Pancreas (tissue), 10 donors: ENCODE measurements around the gene SELENON. TPM values are rescaled to one million over a fixed set of nuclear protein-coding genes. Genes with fewer than 3 reads are reported as not detected.

Source experiments
- ATAC-seq, 4 donors: fragments of 200-7000 bp; cut with Tn5 transposase; one replicate each; pipeline versions ENCODE4 v1.8.0 to v1.9.1; 2020; ENCODE audit warnings: mild to moderate bottlenecking in 4 of 4, moderate library complexity in 4 of 4
- DNase-seq, 6 donors: peaks; one replicate each; pipeline ENCODE4 v3.0.0-alpha.2; 2020
- FAIRE-seq: peaks from 2 replicates; lab custom pipeline; 2012; peaks lifted over from hg19 to GRCh38; lab: Jason Lieb, UNC
- H3K27ac ChIP-seq, 4 donors: fragments of 200-600 bp; sonication (generic); 1 replicate in 3 of 4; 2 replicates in 1 of 4; pipeline versions ENCODE4 v1.5.0 to v1.8.0; 2020
- H3K27me3 ChIP-seq, 4 donors: fragments of 200-600 bp; one replicate each; pipeline ENCODE4 v1.8.0; 2021
- H3K36me3 ChIP-seq, 3 donors: fragments of 200-600 bp; sonication (generic) in 1 of 3; one replicate each; pipeline versions ENCODE4 v1.5.0 to v1.8.0; 2020 to 2021
- H3K4me1 ChIP-seq, 3 donors: fragments of 200-600 bp; one replicate each; pipeline ENCODE4 v1.8.0; 2021
- H3K4me3 ChIP-seq, 4 donors: fragments of 200-600 bp; sonication (generic) in 2 of 4; one replicate each; pipeline versions ENCODE4 v1.5.0 to v1.8.0; 2020 to 2021
- H3K9me3 ChIP-seq, 4 donors: fragments of 200-600 bp; one replicate each; pipeline ENCODE4 v1.8.0; 2021
- WGBS, 2 donors: extraction: QIAGEN DNeasy Blood & Tissue Kit; methylation state at CpG; one replicate each; pipeline ENCODE4 v1.1.7; 2013; 5-methylcytosine and 5-hydroxymethylcytosine counted together
- intact Hi-C, 3 donors: fragments of 100-400 bp; cut with DNase I; formaldehyde crosslinking; loops; one replicate each; pipeline versions ENCODE4 v1.11.1 to v1.14.2; 2022
- polyA plus RNA-seq, 2 donors: library from polyadenylated mRNA; stranded (reverse); fragments of 200-250 nt; gene quantifications; one replicate each; pipeline ENCODE4 v1.2.3, GENCODE V29; 2013
- total RNA-seq, 6 donors: library from RNA; stranded (reverse); fragmentation: NEBNext Ultra II Directional in 4 of 6; extraction: Animal tissue kit (Norgen Biotek cat#: 25700) in 4 of 6; gene quantifications; one replicate each; pipeline versions ENCODE4 v1.2.1 to v1.2.4, GENCODE V29; 2021 to 2023
- TF ChIP-seq, protein P1 (sequence below), 4 donors: fragments of 200-600 bp; sonication (generic) in 3 of 4; IDR thresholded peaks; one replicate each; pipeline versions ENCODE4 v1.5.0 to v1.8.0; 2021; ENCODE audit warnings: antibody characterized with exemption in 4 of 4
- donor health status: healthy with polysubstance abuse.
- donor health status: DM: no; HTN: no; CAD: no; lungs with moderate emphysema.
- donor health status: DM: no; HTN: no; CAD: no.
- donor health status: control.
- donor health status: control.
- donor health status: Bipolar disorder and iron deficiency.
- donor health status: DM: yes; HTN: yes; CAD: no.
- donor health status: DM: no; HTN: no; CAD: no.
- donor health status: DM: no; HTN: no; CAD: no.
- donor health status: DM: yes; HTN: yes; CAD: no.

The SELENON gene
- total and polyA plus RNA-seq, 8 donors, result 27.8 to 48.3 (median 37.9) TPM

DNA sequence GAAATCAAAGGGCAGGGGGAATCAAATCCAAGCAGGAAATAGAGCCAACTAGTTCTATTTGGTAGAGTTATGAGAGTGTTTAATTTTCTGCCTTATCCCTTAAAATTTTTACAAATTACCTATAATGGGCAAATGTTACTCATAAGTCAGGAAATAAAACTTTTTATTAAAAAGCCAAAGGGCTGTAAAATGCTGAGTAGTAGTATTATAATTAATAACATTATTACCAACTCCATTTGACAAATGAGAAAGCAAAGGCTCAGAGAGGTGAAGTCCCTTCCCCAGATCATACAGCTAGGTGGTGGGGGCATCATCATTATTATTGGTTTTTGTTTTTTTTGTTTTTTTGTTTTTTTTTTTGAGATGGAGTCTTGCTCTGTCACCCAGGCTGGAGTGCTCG is 3.4 kb downstream of the SELENON start:
- Histone ChIP-seq H3K27me3 (no peaks in the 10 kb centered on the region), H3K9me3 (no peaks in the 10 kb centered on the region), H3K4me3 (no peak overlapping the region), H3K4me1 (peaks cover 5 to 50% (median 29%) of the 10 kb centered on the region in 3 donors), H3K36me3 (no peaks in the 10 kb centered on the region), H3K27ac (no peak overlapping the region)
- TF ChIP-seq, protein P1, sequence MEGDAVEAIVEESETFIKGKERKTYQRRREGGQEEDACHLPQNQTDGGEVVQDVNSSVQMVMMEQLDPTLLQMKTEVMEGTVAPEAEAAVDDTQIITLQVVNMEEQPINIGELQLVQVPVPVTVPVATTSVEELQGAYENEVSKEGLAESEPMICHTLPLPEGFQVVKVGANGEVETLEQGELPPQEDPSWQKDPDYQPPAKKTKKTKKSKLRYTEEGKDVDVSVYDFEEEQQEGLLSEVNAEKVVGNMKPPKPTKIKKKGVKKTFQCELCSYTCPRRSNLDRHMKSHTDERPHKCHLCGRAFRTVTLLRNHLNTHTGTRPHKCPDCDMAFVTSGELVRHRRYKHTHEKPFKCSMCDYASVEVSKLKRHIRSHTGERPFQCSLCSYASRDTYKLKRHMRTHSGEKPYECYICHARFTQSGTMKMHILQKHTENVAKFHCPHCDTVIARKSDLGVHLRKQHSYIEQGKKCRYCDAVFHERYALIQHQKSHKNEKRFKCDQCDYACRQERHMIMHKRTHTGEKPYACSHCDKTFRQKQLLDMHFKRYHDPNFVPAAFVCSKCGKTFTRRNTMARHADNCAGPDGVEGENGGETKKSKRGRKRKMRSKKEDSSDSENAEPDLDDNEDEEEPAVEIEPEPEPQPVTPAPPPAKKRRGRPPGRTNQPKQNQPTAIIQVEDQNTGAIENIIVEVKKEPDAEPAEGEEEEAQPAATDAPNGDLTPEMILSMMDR (IDR thresholded peaks at IDR 0.05), result no peak
- no peak for FAIRE-seq
- ATAC-seq, result no peak
- DNase-seq, result no peak
- intact Hi-C loops, result no loop called here
- 90 to 100% methylated on average over 1 of the region's 1 CpG for WGBS, 2 donors

DNA sequence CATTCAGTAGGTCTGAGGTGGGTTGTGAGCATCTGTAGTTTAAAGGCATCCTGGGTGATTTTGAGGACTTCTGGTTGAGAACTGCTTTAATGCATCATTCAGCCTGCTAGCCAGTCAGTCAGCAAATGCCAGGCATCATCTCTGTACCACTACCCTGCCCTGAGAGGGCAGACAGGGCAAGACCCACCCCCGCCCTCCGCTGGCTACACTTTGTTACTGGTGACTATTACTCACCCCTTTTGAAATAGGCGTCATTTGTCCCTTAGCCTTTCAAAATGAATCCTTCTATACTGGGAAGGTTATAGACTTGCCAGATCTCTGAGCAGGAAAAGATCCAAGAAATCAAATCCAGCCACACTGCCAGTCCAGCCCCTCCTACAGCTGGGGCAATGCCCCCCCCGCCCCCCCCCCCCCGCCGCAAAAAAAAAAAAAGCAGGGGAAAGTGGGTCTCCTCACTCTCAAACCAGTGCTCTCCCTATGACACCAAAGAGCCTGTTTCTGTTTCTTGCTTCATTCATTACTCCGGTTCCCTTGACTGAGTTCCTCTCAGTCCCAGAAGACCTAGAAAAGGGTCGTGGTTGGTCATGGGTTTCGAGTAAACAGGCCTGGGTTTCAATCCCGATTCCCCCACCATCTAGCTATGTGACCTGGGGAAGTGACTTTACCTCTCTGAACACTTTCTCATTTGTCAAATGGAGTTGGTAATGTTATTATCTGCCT is 4.4 kb downstream of the SELENON start:
- Histone ChIP-seq H3K9me3 (no peaks in the 10 kb centered on the region), H3K4me1 (peaks cover 5 to 47% (median 29%) of the 10 kb centered on the region in 3 donors), H3K36me3 (peaks cover 0 to 8% (median 0%) of the 10 kb centered on the region in 3 donors), H3K27me3 (no peaks in the 10 kb centered on the region), H3K27ac (no peak overlapping the region), H3K4me3 (no peak overlapping the region)
- intact Hi-C loops, result no loop called here
- ATAC-seq (no peak), DNase-seq (peak in 1 of 6 donors; percentile 14), FAIRE-seq (no peak)
- WGBS, 2 donors, result 75 to 78% methylated on average over 10 of the region's 10 CpGs
- TF ChIP-seq, protein P1 (IDR thresholded peaks at IDR 0.05), result no peak

DNA sequence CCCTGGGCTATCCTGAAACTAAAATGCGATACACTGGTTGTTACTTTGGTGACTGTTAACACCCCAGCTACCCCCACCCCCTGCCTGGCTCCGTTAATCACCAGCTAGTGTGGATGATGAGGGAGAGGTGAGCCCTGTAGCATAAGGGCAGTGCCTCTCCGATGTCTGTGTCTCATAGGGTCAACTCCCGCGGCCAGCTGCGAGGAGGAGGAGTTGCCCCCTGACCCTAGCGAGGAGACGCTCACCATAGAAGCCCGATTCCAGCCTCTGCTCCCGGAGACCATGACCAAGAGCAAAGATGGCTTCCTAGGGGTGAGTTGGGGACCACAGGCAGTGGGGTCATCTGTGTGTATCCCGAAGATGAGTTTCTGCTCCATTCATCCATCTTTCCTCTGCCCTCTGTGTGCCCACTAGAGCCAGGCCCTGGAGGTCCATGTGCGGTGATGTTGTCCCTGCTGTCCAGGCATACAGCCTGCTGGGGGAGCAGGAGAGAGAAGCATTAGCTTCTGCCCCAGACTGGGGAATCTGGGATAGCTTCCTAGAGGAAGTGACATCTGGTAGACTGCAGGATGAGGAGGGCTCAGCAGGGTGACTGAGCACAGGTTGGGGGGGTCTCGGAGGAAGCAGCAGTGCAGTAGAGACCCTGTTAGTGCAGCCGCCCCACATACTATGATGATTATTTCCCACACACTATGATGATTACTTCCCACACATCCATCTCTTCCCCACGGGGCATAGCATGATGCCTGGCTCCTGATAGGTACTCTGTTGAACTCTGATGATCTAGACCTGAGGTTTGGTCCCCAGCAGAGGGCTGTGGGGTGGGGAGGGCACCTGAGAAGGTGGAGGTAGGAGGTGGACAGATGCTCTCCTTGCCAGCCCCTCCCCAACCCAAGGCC is 5.2 kb downstream of the SELENON start:
- DNase-seq (peak in 1 of 6 donors; percentile 41), FAIRE-seq (no peak), ATAC-seq (no peak)
- Histone ChIP-seq H3K4me1 (peaks cover 5 to 45% (median 29%) of the 10 kb centered on the region in 3 donors), H3K36me3 (peaks cover 0 to 11% (median 0%) of the 10 kb centered on the region in 3 donors), H3K4me3 (no peak overlapping the region), H3K27me3 (no peaks in the 10 kb centered on the region), H3K9me3 (no peaks in the 10 kb centered on the region), H3K27ac (peak overlapping the region in 3 of 4 donors; percentile 43 to 70 (median 53))
- intact Hi-C loops, result no loop called here
- 85 to 88% methylated on average over 15 of the region's 15 CpGs for WGBS, 2 donors
- TF ChIP-seq, protein P1 (IDR thresholded peaks at IDR 0.05), result no peak

DNA sequence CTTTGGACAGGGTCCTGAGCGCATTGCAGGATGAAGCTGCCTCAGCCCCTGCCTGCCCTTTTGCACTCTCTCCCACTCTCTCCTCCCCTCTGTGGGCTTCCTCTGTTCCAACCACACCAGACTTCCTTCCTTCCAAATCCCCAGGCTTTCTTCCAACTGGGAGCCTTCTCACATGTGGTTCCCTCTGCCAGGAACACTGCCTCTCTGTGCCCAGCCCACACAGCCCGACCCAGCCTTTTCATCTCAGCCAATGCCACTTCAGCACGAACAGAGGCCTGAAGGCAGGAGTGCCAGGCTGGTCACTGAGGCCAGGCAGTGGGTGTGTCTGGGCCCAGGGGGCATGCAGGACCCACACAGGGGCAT is 5.9 kb downstream of the SELENON start:
- WGBS, 2 donors, result 35 to 52% methylated on average over 3 of the region's 3 CpGs
- TF ChIP-seq, protein P1 (IDR thresholded peaks at IDR 0.05), result no peak
- H3K4me1 ChIP-seq, result peaks cover 5 to 45% (median 29%) of the 10 kb centered on the region in 3 donors
- H3K4me3 ChIP-seq, result no peak overlapping the region
- peaks cover 0 to 11% (median 0%) of the 10 kb centered on the region in 3 donors for H3K36me3 ChIP-seq
- peak; percentile 65 to 74 (median 72) for ATAC-seq
- intact Hi-C loops, result no loop called here
- no peaks in the 10 kb centered on the region for H3K27me3 ChIP-seq
- H3K27ac ChIP-seq, result peak overlapping the region; percentile 40 to 70 (median 48)
- peak in 4 of 6 donors; percentile 64 to 79 (median 71) for DNase-seq
- H3K9me3 ChIP-seq, result no peaks in the 10 kb centered on the region
- no peak for FAIRE-seq
